HEK293 (cell line): ENCODE measurements around the gene NCR3LG1.

Experiments used
- PRDM4 ChIP-seq: fragments of 450-650 bp; formaldehyde crosslinking; IDR thresholded peaks from 2 replicates; pipeline ENCODE4 v1.5.1; 2017; ENCODE audit warnings: missing biosample characterization, missing genetic modification characterization
- ZBTB49 ChIP-seq: fragments of 450-650 bp; formaldehyde crosslinking; IDR thresholded peaks from 2 replicates; pipeline ENCODE4 v1.5.1; 2016; ENCODE audit warnings: missing biosample characterization, missing genetic modification characterization, low read depth
- ZFP37 ChIP-seq: fragments of 450-650 bp; formaldehyde crosslinking; IDR thresholded peaks from 2 replicates; pipeline ENCODE4 v1.5.1; 2016; ENCODE audit warnings: missing biosample characterization, missing genetic modification characterization
- ZNF274 ChIP-seq, 2 experiments: fragments of 200-500 bp in 1 of 2; fragments of 450-650 bp in 1 of 2; sonication (Bioruptor generic) in 1 of 2; formaldehyde crosslinking in 1 of 2; IDR thresholded peaks; 2 replicates each; pipeline versions ENCODE4 v1.5.1 to v1.6.1; 2014 to 2016; ENCODE audit warnings: borderline replicate concordance in 1 of 2, inconsistent platforms in 1 of 2, low read length in 1 of 2, missing biosample characterization in 1 of 2, missing genetic modification characterization in 1 of 2
- ZNF560 ChIP-seq: fragments of 450-650 bp; formaldehyde crosslinking; IDR thresholded peaks from 2 replicates; pipeline ENCODE4 v1.5.1; 2017; ENCODE audit warnings: missing biosample characterization, missing genetic modification characterization, borderline replicate concordance

- no peak for TF ChIP-seq ZNF560 (tag by site-specific recombination)
- TF ChIP-seq ZNF274 (IDR thresholded peaks at IDR 0.05; ENCODE audit: low read length): no peak
- no peak for TF ChIP-seq ZNF274 (tag by site-specific recombination; IDR thresholded peaks at IDR 0.05; ENCODE audit: borderline replicate concordance)
- TF ChIP-seq ZBTB49 (tag by site-specific recombination): no peak
- no peak for TF ChIP-seq ZFP37 (tag by site-specific recombination)
- TF ChIP-seq PRDM4: no peak
Measured at GRCh38 chr11:17397311-17398002, 45.9 kb downstream of the NCR3LG1 start.
